Astrocyte (in vitro differentiated cells and primary cell): Measurements from ENCODE around the gene ACTL8. TPM values are rescaled to one million over a fixed set of nuclear protein-coding genes. Genes with fewer than 3 reads are reported as not detected.

Experiments used
- DNase-seq: peaks from one replicate; pipeline ENCODE4 v3.0.0-alpha.2; 2010; ENCODE audit warnings: low read depth
- FAIRE-seq: peaks from 2 replicates; lab custom pipeline; 2011; peaks lifted over from hg19 to GRCh38; lab: Jason Lieb, UNC
- H2AFZ ChIP-seq: 2 replicates; pipeline ENCODE4 v1.6.0; 2012; ENCODE audit warnings: low read depth, low read length, inconsistent platforms
- H3K27ac ChIP-seq: 2 replicates; pipeline ENCODE4 v1.5.1; 2011; ENCODE audit warnings: low read depth, low read length, inconsistent platforms
- H3K27me3 ChIP-seq: 2 replicates; pipeline ENCODE4 v1.6.0; 2011; ENCODE audit warnings: low read length, inconsistent platforms; ENCODE audit not compliant: insufficient read depth
- H3K36me3 ChIP-seq: 2 replicates; pipeline ENCODE4 v1.5.1; 2011; ENCODE audit warnings: low read length, inconsistent platforms; ENCODE audit not compliant: insufficient read depth
- H3K4me1 ChIP-seq: 2 replicates; pipeline ENCODE4 v1.5.1; 2011; ENCODE audit warnings: low read length, inconsistent platforms; ENCODE audit not compliant: insufficient read depth
- H3K4me2 ChIP-seq: 2 replicates; pipeline ENCODE4 v1.6.0; 2012; ENCODE audit warnings: low read length, inconsistent platforms
- H3K4me3 ChIP-seq: 2 replicates; pipeline ENCODE4 v1.5.1; 2011; ENCODE audit warnings: low read depth, mild to moderate bottlenecking, low read length, inconsistent platforms; ENCODE audit not compliant: insufficient read depth
- H3K79me2 ChIP-seq: 2 replicates; pipeline ENCODE4 v1.6.0; 2012; ENCODE audit warnings: mild to moderate bottlenecking, low read length, inconsistent platforms; ENCODE audit not compliant: insufficient read depth
- H3K9ac ChIP-seq: 2 replicates; pipeline ENCODE4 v1.6.0; 2012; ENCODE audit warnings: mild to moderate bottlenecking, low read length, inconsistent platforms
- H3K9me3 ChIP-seq: 2 replicates; pipeline ENCODE4 v1.5.1; 2012; ENCODE audit warnings: low read depth, mild to moderate bottlenecking, low read length, inconsistent platforms; ENCODE audit not compliant: insufficient read depth
- H4K20me1 ChIP-seq: 2 replicates; pipeline ENCODE4 v1.6.0; 2012; ENCODE audit warnings: low read length, inconsistent platforms; ENCODE audit not compliant: insufficient read depth
- H3K27ac Mint-ChIP-seq: one replicate; pipeline ENCODE4 v1.8.0; 2021; ENCODE audit warnings: mild to moderate bottlenecking, mixed read lengths; ENCODE audit not compliant: unreplicated experiment
- H3K27me3 Mint-ChIP-seq: one replicate; pipeline ENCODE4 v1.8.0; 2021; ENCODE audit warnings: low read depth, mixed read lengths; ENCODE audit not compliant: unreplicated experiment
- H3K36me3 Mint-ChIP-seq: one replicate; pipeline ENCODE4 v1.8.0; 2021; ENCODE audit warnings: low read depth, mixed read lengths; ENCODE audit not compliant: unreplicated experiment
- H3K4me1 Mint-ChIP-seq: one replicate; pipeline ENCODE4 v1.8.0; 2021; ENCODE audit warnings: low read depth, mixed read lengths; ENCODE audit not compliant: unreplicated experiment
- H3K4me3 Mint-ChIP-seq: one replicate; pipeline ENCODE4 v1.8.0; 2021; ENCODE audit warnings: mild to moderate bottlenecking, moderate library complexity, mixed read lengths; ENCODE audit not compliant: unreplicated experiment
- H3K9me3 Mint-ChIP-seq: one replicate; pipeline ENCODE4 v1.8.0; 2021; ENCODE audit warnings: mild to moderate bottlenecking, mixed read lengths; ENCODE audit not compliant: unreplicated experiment
- CTCF ChIP-seq: IDR thresholded peaks from 2 replicates; pipeline ENCODE4 v1.5.1; 2011; ENCODE audit warnings: low read depth, mild to moderate bottlenecking, inconsistent platforms, low read length, moderate library complexity; ENCODE audit not compliant: insufficient read depth
- EZH2 ChIP-seq: IDR thresholded peaks from 2 replicates; pipeline ENCODE4 v1.6.1; 2012; ENCODE audit warnings: mild to moderate bottlenecking, low read length, inconsistent platforms; ENCODE audit not compliant: insufficient read depth
- total RNA-seq: library from RNA; stranded (reverse); gene quantifications from 2 replicates; pipeline ENCODE4 v1.2.1, GENCODE V29; 2021

Gene ACTL8
- total RNA-seq, 1 donor from 2014 or later, result 2.0 TPM

DNA sequence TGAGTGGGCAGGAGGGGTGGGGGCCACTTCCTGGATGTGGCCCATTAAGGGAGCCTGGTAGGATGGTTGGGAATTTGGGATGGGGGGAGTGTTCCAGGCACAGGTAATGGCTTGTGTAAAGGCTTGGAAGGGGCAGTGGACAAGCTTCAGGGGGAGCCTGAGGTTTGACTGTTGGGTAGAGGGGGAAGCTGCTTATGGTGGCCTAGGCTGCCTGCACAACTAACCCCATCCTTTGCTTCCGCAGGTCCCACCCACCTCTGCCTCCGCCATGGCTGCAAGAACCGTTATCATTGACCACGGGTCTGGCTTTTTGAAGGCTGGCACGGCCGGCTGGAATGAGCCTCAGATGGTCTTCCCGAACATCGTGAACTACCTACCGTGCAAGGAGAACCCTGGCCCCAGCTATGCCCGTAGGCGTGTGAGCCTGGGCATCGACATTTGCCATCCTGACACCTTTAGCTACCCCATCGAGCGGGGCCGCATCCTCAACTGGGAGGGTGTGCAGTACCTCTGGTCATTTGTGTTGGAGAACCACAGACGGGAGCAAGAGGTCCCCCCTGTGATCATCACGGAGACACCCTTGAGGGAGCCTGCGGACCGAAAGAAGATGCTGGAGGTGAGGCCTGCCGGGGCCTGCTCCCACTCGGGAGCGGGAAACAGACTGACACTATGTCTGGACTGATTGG is 67.8 kb downstream of the ACTL8 start:
- H3K4me3 ChIP-seq, result no peak overlapping the region
- no peak overlapping the region for H3K27ac Mint-ChIP-seq
- H3K79me2 ChIP-seq, result no peaks in the 10 kb centered on the region
- no peak overlapping the region for H3K9ac ChIP-seq
- H3K27me3 Mint-ChIP-seq, result peaks cover 47% of the 10 kb centered on the region
- no peaks in the 10 kb centered on the region for H3K4me1 ChIP-seq
- peaks cover 3% of the 10 kb centered on the region for H3K27me3 ChIP-seq
- H3K27ac ChIP-seq, result no peak overlapping the region
- no peak overlapping the region for H3K4me3 Mint-ChIP-seq
- no peak overlapping the region for H3K4me2 ChIP-seq
- FAIRE-seq, result no peak
- no peak overlapping the region for H2AFZ ChIP-seq
- TF ChIP-seq CTCF (no peak), EZH2 (no peak)
- no peaks in the 10 kb centered on the region for H3K36me3 Mint-ChIP-seq
- no peak for DNase-seq
- no peaks in the 10 kb centered on the region for H3K9me3 ChIP-seq
- H3K4me1 Mint-ChIP-seq, result no peaks in the 10 kb centered on the region
- no peaks in the 10 kb centered on the region for H4K20me1 ChIP-seq
- H3K9me3 Mint-ChIP-seq, result no peaks in the 10 kb centered on the region
- H3K36me3 ChIP-seq, result no peaks in the 10 kb centered on the region

DNA sequence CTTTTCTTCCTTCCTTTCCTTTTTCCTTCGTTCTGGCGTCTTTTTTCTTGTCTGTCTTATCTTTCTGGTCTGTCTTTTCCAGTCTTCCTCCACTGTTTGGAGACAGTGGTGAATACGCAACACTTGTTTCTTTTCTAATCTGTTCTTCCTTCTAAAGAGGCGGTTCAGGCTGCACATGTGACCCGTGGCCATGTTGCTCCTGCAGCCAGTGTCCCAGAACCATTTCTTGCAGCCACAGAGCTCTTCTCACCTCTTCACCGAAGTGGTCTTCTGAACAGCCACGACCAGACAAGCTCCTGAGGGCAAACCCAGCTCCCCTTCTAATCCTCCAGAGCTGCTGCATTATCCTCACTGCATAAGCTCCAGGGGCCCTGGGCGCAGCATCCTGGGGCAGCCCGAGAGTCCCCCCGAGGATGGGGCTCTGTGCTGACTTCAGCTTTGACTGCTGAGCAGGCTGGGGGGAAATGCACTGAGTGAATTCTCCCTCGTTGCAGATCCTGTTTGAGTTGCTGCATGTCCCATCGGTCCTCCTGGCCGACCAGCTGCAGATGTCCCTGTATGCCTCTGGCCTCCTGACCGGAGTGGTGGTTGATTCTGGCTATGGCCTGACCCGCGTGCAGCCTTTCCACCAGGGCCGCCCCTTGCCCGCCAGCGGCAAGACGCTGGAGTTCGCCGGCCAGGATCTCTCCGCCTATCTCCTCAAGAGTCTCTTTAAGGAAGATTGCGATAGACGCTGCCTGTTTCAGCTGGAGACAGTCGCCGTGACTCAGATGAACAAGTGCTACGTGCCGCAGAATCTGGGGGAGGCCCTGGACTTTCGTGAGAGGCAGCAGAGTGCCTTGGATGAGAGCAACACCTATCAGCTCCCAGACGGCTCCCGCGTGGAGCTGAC is 70.4 kb downstream of the ACTL8 start:
- H3K9me3 Mint-ChIP-seq, result no peaks in the 10 kb centered on the region
- H3K4me1 Mint-ChIP-seq, result no peaks in the 10 kb centered on the region
- no peaks in the 10 kb centered on the region for H3K36me3 ChIP-seq
- FAIRE-seq (no peak), DNase-seq (no peak)
- H3K9me3 ChIP-seq, result no peaks in the 10 kb centered on the region
- H3K27me3 Mint-ChIP-seq, result peaks cover 59% of the 10 kb centered on the region
- no peaks in the 10 kb centered on the region for H3K4me1 ChIP-seq
- H2AFZ ChIP-seq, result no peak overlapping the region
- H3K27me3 ChIP-seq, result peaks cover 8% of the 10 kb centered on the region
- no peak overlapping the region for H3K27ac ChIP-seq
- H3K79me2 ChIP-seq, result no peaks in the 10 kb centered on the region
- no peaks in the 10 kb centered on the region for H4K20me1 ChIP-seq
- H3K9ac ChIP-seq, result no peak overlapping the region
- no peaks in the 10 kb centered on the region for H3K36me3 Mint-ChIP-seq
- no peak overlapping the region for H3K27ac Mint-ChIP-seq
- no peak overlapping the region for H3K4me3 ChIP-seq
- no peak overlapping the region for H3K4me2 ChIP-seq
- no peak overlapping the region for H3K4me3 Mint-ChIP-seq
- TF ChIP-seq EZH2, result no peak

GRCh38 chr1:17826165-17826488 is 71.0 kb downstream of the ACTL8 start:
- no peaks in the 10 kb centered on the region for H3K4me1 Mint-ChIP-seq
- DNase-seq (no peak), FAIRE-seq (no peak)
- no peak overlapping the region for H3K27ac ChIP-seq
- no peaks in the 10 kb centered on the region for H3K4me1 ChIP-seq
- TF ChIP-seq CTCF, result peak; percentile 35
- TF ChIP-seq EZH2, result no peak
- no peaks in the 10 kb centered on the region for H3K79me2 ChIP-seq
- H4K20me1 ChIP-seq, result no peaks in the 10 kb centered on the region
- H3K4me3 ChIP-seq, result no peak overlapping the region
- H3K36me3 Mint-ChIP-seq, result no peaks in the 10 kb centered on the region
- H3K4me2 ChIP-seq, result no peak overlapping the region
- H3K9me3 Mint-ChIP-seq, result no peaks in the 10 kb centered on the region
- H2AFZ ChIP-seq, result no peak overlapping the region
- no peak overlapping the region for H3K9ac ChIP-seq
- H3K36me3 ChIP-seq, result no peaks in the 10 kb centered on the region
- H3K9me3 ChIP-seq, result no peaks in the 10 kb centered on the region
- no peak overlapping the region for H3K27ac Mint-ChIP-seq
- peaks cover 65% of the 10 kb centered on the region for H3K27me3 Mint-ChIP-seq
- peaks cover 8% of the 10 kb centered on the region for H3K27me3 ChIP-seq
- H3K4me3 Mint-ChIP-seq, result no peak overlapping the region
